ENCODE results near the gene SETSIP.

GRCh38 chr1:92037400-92037799 is 37.8 kb downstream of the SETSIP start:
- TF ChIP-seq, protein P1, sequence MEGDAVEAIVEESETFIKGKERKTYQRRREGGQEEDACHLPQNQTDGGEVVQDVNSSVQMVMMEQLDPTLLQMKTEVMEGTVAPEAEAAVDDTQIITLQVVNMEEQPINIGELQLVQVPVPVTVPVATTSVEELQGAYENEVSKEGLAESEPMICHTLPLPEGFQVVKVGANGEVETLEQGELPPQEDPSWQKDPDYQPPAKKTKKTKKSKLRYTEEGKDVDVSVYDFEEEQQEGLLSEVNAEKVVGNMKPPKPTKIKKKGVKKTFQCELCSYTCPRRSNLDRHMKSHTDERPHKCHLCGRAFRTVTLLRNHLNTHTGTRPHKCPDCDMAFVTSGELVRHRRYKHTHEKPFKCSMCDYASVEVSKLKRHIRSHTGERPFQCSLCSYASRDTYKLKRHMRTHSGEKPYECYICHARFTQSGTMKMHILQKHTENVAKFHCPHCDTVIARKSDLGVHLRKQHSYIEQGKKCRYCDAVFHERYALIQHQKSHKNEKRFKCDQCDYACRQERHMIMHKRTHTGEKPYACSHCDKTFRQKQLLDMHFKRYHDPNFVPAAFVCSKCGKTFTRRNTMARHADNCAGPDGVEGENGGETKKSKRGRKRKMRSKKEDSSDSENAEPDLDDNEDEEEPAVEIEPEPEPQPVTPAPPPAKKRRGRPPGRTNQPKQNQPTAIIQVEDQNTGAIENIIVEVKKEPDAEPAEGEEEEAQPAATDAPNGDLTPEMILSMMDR (IDR thresholded peaks at IDR 0.05): no peak
- TF ChIP-seq POLR2AphosphoS5 (IDR thresholded peaks at IDR 0.05; ENCODE audit: low read depth, low read length): no peak
- no peak for TF ChIP-seq SIN3A (IDR thresholded peaks at IDR 0.05; ENCODE audit: borderline replicate concordance, insufficient read depth, low read depth, low read length)
- TF ChIP-seq, protein P2, sequence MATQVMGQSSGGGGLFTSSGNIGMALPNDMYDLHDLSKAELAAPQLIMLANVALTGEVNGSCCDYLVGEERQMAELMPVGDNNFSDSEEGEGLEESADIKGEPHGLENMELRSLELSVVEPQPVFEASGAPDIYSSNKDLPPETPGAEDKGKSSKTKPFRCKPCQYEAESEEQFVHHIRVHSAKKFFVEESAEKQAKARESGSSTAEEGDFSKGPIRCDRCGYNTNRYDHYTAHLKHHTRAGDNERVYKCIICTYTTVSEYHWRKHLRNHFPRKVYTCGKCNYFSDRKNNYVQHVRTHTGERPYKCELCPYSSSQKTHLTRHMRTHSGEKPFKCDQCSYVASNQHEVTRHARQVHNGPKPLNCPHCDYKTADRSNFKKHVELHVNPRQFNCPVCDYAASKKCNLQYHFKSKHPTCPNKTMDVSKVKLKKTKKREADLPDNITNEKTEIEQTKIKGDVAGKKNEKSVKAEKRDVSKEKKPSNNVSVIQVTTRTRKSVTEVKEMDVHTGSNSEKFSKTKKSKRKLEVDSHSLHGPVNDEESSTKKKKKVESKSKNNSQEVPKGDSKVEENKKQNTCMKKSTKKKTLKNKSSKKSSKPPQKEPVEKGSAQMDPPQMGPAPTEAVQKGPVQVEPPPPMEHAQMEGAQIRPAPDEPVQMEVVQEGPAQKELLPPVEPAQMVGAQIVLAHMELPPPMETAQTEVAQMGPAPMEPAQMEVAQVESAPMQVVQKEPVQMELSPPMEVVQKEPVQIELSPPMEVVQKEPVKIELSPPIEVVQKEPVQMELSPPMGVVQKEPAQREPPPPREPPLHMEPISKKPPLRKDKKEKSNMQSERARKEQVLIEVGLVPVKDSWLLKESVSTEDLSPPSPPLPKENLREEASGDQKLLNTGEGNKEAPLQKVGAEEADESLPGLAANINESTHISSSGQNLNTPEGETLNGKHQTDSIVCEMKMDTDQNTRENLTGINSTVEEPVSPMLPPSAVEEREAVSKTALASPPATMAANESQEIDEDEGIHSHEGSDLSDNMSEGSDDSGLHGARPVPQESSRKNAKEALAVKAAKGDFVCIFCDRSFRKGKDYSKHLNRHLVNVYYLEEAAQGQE (IDR thresholded peaks at IDR 0.05; ENCODE audit: insufficient read depth in 1 of 2, low read depth in 2 of 2, low read length in 1 of 2): no peak
- no peak for TF ChIP-seq TCF7L2 (IDR thresholded peaks at IDR 0.05; ENCODE audit: low read depth, low read length)

All from Panc1 (cell line).